Ovary (tissue), 9 donors: ENCODE data around the gene AKAP6. TPM values are rescaled to one million over a fixed set of nuclear protein-coding genes. Genes with fewer than 3 reads are reported as not detected.

Source experiments
- DNase-seq, 5 donors: peaks; one replicate each; pipeline ENCODE4 v3.0.0-alpha.2; 2019 to 2020
- H3K27ac ChIP-seq, 2 donors: fragments of 200-600 bp; one replicate each; pipeline versions ENCODE4 v1.5.1 to v1.8.0; 2019 to 2022
- H3K27me3 ChIP-seq: fragments of 200-600 bp; one replicate; pipeline ENCODE4 v1.8.0; 2022
- H3K36me3 ChIP-seq: fragments of 200-600 bp; sonication (generic); one replicate; pipeline ENCODE4 v1.5.1; 2019
- H3K4me1 ChIP-seq: one replicate; pipeline ENCODE4 v1.8.1; 2013; ENCODE audit warnings: mild to moderate bottlenecking, moderate library complexity; ENCODE audit not compliant: insufficient read depth
- H3K4me3 ChIP-seq: fragments of 200-600 bp; sonication (generic); one replicate; pipeline ENCODE4 v1.5.1; 2017
- H3K9me3 ChIP-seq, 2 donors: fragments of 200-600 bp in 1 of 2; sonication (generic) in 1 of 2; one replicate each; pipeline versions ENCODE4 v1.5.1 to v1.8.1; 2013 to 2019; ENCODE audit warnings: mild to moderate bottlenecking in 1 of 2, moderate library complexity in 1 of 2
- CTCF ChIP-seq, 3 donors: fragments of 450-650 bp in 2 of 3; fragments of 200-600 bp in 1 of 3; IDR thresholded peaks; one replicate each; pipeline versions ENCODE4 v1.5.1 to v1.8.0; 2016 to 2022; ENCODE audit warnings: antibody characterized with exemption in 3 of 3, mild to moderate bottlenecking in 1 of 3
- EP300 ChIP-seq: sonication (generic); formaldehyde crosslinking; IDR thresholded peaks from one replicate; pipeline ENCODE4 v1.6.1; 2017; ENCODE audit warnings: antibody characterized with exemption
- POLR2A ChIP-seq: fragments of 450-650 bp; IDR thresholded peaks from one replicate; pipeline ENCODE4 v1.6.1; 2017; ENCODE audit warnings: antibody characterized with exemption, mild to moderate bottlenecking, moderate library complexity
- WGBS, 3 donors: extraction: QIAGEN DNeasy Blood & Tissue Kit in 1 of 3; methylation state at CpG; one replicate each; pipeline versions ENCODE4 v1.1.5 to v1.1.7; 2013 to 2017; 5-methylcytosine and 5-hydroxymethylcytosine counted together
- intact Hi-C, 4 donors: fragments of 100-400 bp; cut with DNase I; formaldehyde crosslinking; loops; one replicate each; pipeline versions ENCODE4 v1.11.0 to v1.15.1; 2022 to 2023
- polyA plus RNA-seq, 2 donors: library from polyadenylated mRNA; stranded (reverse); fragments of 200-250 nt in 1 of 2; fragments of 350-450 nt in 1 of 2; fragmentation: Illumina TruSeq in 1 of 2; extraction: RNeasy Lipid Tissue Mini Kit (QIAGEN cat#74804) in 1 of 2; gene quantifications; one replicate each; pipeline ENCODE4 v1.2.3, GENCODE V29; 2013 to 2014
- total RNA-seq, 7 donors: library from RNA; depleted of rRNA in 2 of 7; stranded (reverse); fragments of >200 nt in 2 of 7; fragmentation: NEBNext Ultra II Directional in 3 of 7; extraction: Animal tissue kit (Norgen Biotek cat#: 25700) in 3 of 7; gene quantifications; one replicate each; pipeline versions ENCODE4 v1.1.0 to v1.2.4, GENCODE V29; 2016 to 2023
- donor health status: DM: no; HTN: no; CAD: no; lungs with moderate emphysema.
- donor health status: DM: no; HTN: no; CAD: no.
- donor health status: Bipolar disorder and iron deficiency.
- donor health status: DM: yes; HTN: yes; CAD: no.
- donor health status: DM: no; HTN: no; CAD: no.
- donor health status: DM: yes; HTN: yes; CAD: no.

The AKAP6 gene
- total and polyA plus RNA-seq, 9 donors: 2.3 to 13.1 (median 6.9) TPM

- Histone ChIP-seq H3K4me1 (no peaks in the 10 kb centered on the region), H3K27ac (no peak overlapping the region), H3K9me3 (no peaks in the 10 kb centered on the region), H3K27me3 (no peaks in the 10 kb centered on the region), H3K36me3 (no peaks in the 10 kb centered on the region), H3K4me3 (no peak overlapping the region)
- intact Hi-C loops: no loop called here
- no peak for DNase-seq
- 76 to 81% (median 79%) methylated on average over 1 of the region's 1 CpG for WGBS, 3 donors
- TF ChIP-seq EP300: no peak
- no peak for TF ChIP-seq POLR2A
- no peak for TF ChIP-seq CTCF (IDR thresholded peaks at IDR 0.05)
These were observed 70.8 kb downstream of the AKAP6 start for GRCh38 chr14:32399920-32400319.

- DNase-seq: no peak
- no peaks in the 10 kb centered on the region for H3K27me3 ChIP-seq
- TF ChIP-seq CTCF (IDR thresholded peaks at IDR 0.05): no peak
- TF ChIP-seq EP300: no peak
- no peak for TF ChIP-seq POLR2A
- H3K27ac ChIP-seq: no peak overlapping the region
- no peak overlapping the region for H3K4me3 ChIP-seq
- no peaks in the 10 kb centered on the region for H3K9me3 ChIP-seq
- H3K4me1 ChIP-seq: no peaks in the 10 kb centered on the region
- intact Hi-C loops: no loop called here
- WGBS, 3 donors: 94 to 100% (median 97%) methylated on average over 1 of the region's 1 CpG
- no peaks in the 10 kb centered on the region for H3K36me3 ChIP-seq
These were observed 71.4 kb downstream of the AKAP6 start for GRCh38 chr14:32400480-32400879.

DNA sequence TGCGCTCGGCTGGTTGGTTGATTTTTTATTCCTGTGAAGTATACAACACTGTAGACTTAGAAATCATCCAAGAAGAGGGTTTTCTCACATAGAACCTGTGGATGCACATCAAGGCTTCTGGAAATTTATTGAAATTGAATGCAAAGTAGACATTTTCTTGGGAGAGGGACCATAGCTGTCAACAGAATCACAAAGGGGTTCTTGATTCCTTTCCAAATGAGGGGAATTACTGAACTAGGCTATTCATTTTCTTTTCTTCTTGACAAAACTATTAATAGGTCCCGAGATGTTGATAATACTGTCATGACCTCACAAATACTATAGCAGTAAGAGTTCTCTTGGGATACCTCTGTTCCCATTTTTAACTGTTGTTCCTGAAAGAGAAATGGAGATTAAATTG is 73.9 kb downstream of the AKAP6 start:
- intact Hi-C loops: no loop called here
- no peaks in the 10 kb centered on the region for H3K4me1 ChIP-seq
- H3K27me3 ChIP-seq: no peaks in the 10 kb centered on the region
- WGBS, 3 donors: 87 to 91% (median 90%) methylated on average over 3 of the region's 3 CpGs
- no peaks in the 10 kb centered on the region for H3K9me3 ChIP-seq
- H3K27ac ChIP-seq: no peak overlapping the region
- no peak for DNase-seq
- no peaks in the 10 kb centered on the region for H3K36me3 ChIP-seq
- H3K4me3 ChIP-seq: no peak overlapping the region
- TF ChIP-seq POLR2A (no peak), CTCF (IDR thresholded peaks at IDR 0.05) (no peak), EP300 (no peak)

DNA sequence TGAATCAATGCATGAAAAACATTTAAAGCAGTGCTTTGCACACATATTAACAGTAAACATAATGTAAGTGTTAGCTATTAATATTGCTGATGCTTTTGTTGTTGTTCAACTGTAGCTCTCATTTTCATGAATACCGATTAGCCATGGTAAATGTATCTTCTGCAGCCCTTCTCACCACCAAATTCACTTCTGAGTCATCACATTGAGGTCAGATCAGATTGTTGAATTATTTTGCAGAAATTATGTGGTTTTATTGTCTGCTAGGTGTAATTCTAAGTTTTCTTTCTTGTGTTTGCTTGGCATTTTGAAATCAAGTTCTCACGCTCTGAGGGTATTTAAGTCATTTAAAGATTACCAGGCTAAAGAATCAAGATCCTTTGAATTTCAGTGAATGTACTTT is 74.6 kb downstream of the AKAP6 start:
- no peak for TF ChIP-seq EP300
- TF ChIP-seq POLR2A: no peak
- H3K27ac ChIP-seq: no peak overlapping the region
- H3K4me1 ChIP-seq: no peaks in the 10 kb centered on the region
- H3K4me3 ChIP-seq: no peak overlapping the region
- H3K36me3 ChIP-seq: no peaks in the 10 kb centered on the region
- no peak for DNase-seq
- 91 to 93% (median 93%) methylated on average over 2 of the region's 2 CpGs for WGBS, 3 donors
- intact Hi-C loops: no loop called here
- H3K27me3 ChIP-seq: no peaks in the 10 kb centered on the region
- no peaks in the 10 kb centered on the region for H3K9me3 ChIP-seq

DNA sequence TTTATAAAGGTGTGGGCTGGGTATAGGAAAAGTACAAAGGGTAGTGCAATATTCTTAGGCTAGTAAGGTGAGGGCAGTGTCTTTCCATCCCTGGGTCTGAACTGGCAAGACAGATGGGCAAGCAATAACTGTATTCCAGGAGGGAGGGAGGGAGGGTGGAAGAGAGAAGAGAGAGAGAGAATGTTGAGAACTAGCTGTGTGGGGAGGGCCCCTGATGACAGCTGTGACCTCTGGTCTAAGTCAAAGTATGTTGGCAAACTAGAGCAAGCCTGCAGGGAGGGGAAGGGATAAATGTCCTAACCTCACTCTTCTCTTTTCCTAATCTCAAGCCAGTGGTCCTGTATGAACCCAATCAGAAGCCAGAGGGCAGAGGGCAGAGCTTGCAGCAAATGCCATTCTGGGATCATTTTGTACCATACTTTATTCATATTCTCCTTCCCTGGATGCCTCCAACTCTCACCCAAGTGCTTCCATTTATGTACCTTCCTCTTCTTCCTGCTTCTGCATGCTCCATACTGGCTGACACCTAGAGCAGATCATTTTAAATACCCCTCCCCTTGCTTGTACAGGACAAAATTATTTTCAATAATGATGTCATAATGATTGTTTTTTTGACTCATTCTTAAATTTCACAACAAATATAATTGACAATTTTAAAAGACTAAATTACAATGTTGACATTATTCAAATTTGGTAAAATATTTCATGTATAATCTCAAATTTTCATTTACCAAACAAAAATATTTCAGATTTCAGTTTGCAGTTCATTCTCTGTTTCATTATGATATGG is 75.9 kb downstream of the AKAP6 start:
- no peaks in the 10 kb centered on the region for H3K9me3 ChIP-seq
- intact Hi-C loops: no loop called here
- TF ChIP-seq CTCF (IDR thresholded peaks at IDR 0.05): no peak
- no peak for TF ChIP-seq POLR2A
- no peak for TF ChIP-seq EP300
- H3K27ac ChIP-seq: no peak overlapping the region
- no peaks in the 10 kb centered on the region for H3K36me3 ChIP-seq
- DNase-seq: no peak
- no peaks in the 10 kb centered on the region for H3K27me3 ChIP-seq
- H3K4me1 ChIP-seq: no peaks in the 10 kb centered on the region
- no peak overlapping the region for H3K4me3 ChIP-seq
